OCI-LY1 (cell line): Measurements from ENCODE around the gene KIF11.

Source experiments
- H2AFZ ChIP-seq: fragments of 200-600 bp; sonication (generic), shearing (Covaris generic); 2 replicates; pipeline ENCODE4 v1.6.0; 2014; ENCODE audit warnings: antibody characterized with exemption, mild to moderate bottlenecking, low read length
- H3F3A ChIP-seq: fragments of 200-600 bp; sonication (generic), shearing (Covaris generic); 2 replicates; pipeline ENCODE4 v1.6.0; 2014; ENCODE audit warnings: mild to moderate bottlenecking, antibody characterized with exemption, low read length, moderate library complexity; ENCODE audit not compliant: insufficient read depth
- H3K27ac ChIP-seq: fragments of 200-600 bp; sonication (generic); 2 replicates; pipeline ENCODE4 v1.5.1; 2014; ENCODE audit warnings: low read length, mixed run types, mild to moderate bottlenecking, low read depth; ENCODE audit not compliant: poor library complexity, severe bottlenecking
- H3K27me3 ChIP-seq: fragments of 200-600 bp; sonication (generic); 2 replicates; pipeline ENCODE4 v1.6.0; 2014; ENCODE audit warnings: antibody characterized with exemption, mild to moderate bottlenecking, low read length, moderate library complexity; ENCODE audit not compliant: insufficient read depth
- H3K36me3 ChIP-seq: fragments of 200-600 bp; sonication (generic); 2 replicates; pipeline ENCODE4 v1.6.1; 2014; ENCODE audit warnings: mild to moderate bottlenecking, antibody characterized with exemption, low read length, moderate library complexity, mixed read lengths; ENCODE audit not compliant: insufficient read depth
- H3K4me1 ChIP-seq: fragments of 200-600 bp; sonication (generic); 2 replicates; pipeline ENCODE4 v1.5.1; 2014; ENCODE audit warnings: mild to moderate bottlenecking, low read length, moderate library complexity; ENCODE audit not compliant: insufficient read depth, severe bottlenecking
- H3K4me2 ChIP-seq: fragments of 200-600 bp; sonication (generic), shearing (Covaris generic); 2 replicates; pipeline ENCODE4 v1.6.1; 2014; ENCODE audit warnings: low read length
- H3K4me3 ChIP-seq: fragments of 200-600 bp; sonication (generic); 2 replicates; pipeline ENCODE4 v1.5.1; 2014; ENCODE audit warnings: low read length, low read depth, mild to moderate bottlenecking, mixed read lengths; ENCODE audit not compliant: poor library complexity, severe bottlenecking
- H3K79me2 ChIP-seq: fragments of 200-600 bp; shearing (Covaris generic); 2 replicates; pipeline ENCODE4 v1.6.1; 2016; ENCODE audit warnings: mixed run types, low read length, mixed read lengths; ENCODE audit not compliant: insufficient read depth
- H3K9ac ChIP-seq: fragments of 200-600 bp; sonication (generic), shearing (Covaris generic); 2 replicates; pipeline ENCODE4 v1.6.1; 2014; ENCODE audit warnings: mild to moderate bottlenecking, low read length, mixed read lengths
- H3K9me2 ChIP-seq: fragments of 200-600 bp; sonication (generic), shearing (Covaris generic); 2 replicates; pipeline ENCODE4 v1.6.1; 2014; ENCODE audit warnings: low read depth, mild to moderate bottlenecking, low read length, mixed read lengths
- H3K9me3 ChIP-seq: fragments of 200-600 bp; shearing (Covaris generic); 2 replicates; pipeline ENCODE4 v1.6.1; 2014; ENCODE audit warnings: low read length, mixed read lengths
- H4K20me1 ChIP-seq: fragments of 200-600 bp; sonication (generic), shearing (Covaris generic); 2 replicates; pipeline ENCODE4 v1.6.0; 2016; ENCODE audit warnings: mild to moderate bottlenecking, low read length; ENCODE audit not compliant: insufficient read depth
- EZH2 ChIP-seq: fragments of 200-600 bp; sonication (generic), shearing (Covaris generic); IDR thresholded peaks from 2 replicates; pipeline ENCODE4 v1.8.0; 2017; ENCODE audit warnings: borderline replicate concordance, mixed run types, mild to moderate bottlenecking, antibody characterized with exemption, low read length, moderate library complexity, mixed read lengths
- TF ChIP-seq, protein P1 (sequence below): fragments of 200-600 bp; sonication (generic), shearing (Covaris generic); IDR thresholded peaks from 2 replicates; pipeline ENCODE4 v1.5.1; 2017; ENCODE audit warnings: mild to moderate bottlenecking, antibody characterized with exemption, low read length, moderate library complexity, mixed read lengths

Gene KIF11

DNA sequence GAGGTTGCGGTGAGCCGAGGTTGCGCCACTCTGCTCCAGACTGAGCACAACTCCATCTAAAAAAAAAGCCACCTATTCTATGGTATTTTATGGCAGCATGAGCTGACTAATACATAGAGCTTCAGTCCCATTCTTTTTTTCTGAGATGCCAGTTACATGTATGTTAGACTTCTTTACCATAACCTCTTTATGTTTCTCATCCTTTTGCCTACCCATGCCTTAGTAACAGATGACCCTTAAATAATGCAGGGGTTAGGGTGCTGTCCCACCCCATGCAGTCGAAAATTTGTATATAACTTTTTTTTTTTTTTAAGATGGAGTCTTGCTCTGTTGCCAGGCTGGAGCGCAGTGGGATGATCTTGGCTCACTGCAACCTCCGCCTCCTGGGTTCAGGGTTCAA lies 74.1 kb downstream of the KIF11 start:
- Histone ChIP-seq H3K27ac (no peak overlapping the region), H3K4me3 (no peak overlapping the region), H3K79me2 (no peaks in the 10 kb centered on the region), H3K4me1 (no peaks in the 10 kb centered on the region), H3K27me3 (no peaks in the 10 kb centered on the region), H3K9me3 (0 out of 2 replicates have a peak, but pooled peaks cover 3% of the 10 kb centered on the region), H3K4me2 (no peak overlapping the region), H2AFZ (no peak overlapping the region), H3K9ac (no peak overlapping the region), H3F3A (no peaks in the 10 kb centered on the region), H4K20me1 (no peaks in the 10 kb centered on the region), H3K9me2 (no peaks in the 10 kb centered on the region), H3K36me3 (no peaks in the 10 kb centered on the region)
- no peak for TF ChIP-seq EZH2
- TF ChIP-seq, protein P1, sequence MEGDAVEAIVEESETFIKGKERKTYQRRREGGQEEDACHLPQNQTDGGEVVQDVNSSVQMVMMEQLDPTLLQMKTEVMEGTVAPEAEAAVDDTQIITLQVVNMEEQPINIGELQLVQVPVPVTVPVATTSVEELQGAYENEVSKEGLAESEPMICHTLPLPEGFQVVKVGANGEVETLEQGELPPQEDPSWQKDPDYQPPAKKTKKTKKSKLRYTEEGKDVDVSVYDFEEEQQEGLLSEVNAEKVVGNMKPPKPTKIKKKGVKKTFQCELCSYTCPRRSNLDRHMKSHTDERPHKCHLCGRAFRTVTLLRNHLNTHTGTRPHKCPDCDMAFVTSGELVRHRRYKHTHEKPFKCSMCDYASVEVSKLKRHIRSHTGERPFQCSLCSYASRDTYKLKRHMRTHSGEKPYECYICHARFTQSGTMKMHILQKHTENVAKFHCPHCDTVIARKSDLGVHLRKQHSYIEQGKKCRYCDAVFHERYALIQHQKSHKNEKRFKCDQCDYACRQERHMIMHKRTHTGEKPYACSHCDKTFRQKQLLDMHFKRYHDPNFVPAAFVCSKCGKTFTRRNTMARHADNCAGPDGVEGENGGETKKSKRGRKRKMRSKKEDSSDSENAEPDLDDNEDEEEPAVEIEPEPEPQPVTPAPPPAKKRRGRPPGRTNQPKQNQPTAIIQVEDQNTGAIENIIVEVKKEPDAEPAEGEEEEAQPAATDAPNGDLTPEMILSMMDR = no peak

DNA sequence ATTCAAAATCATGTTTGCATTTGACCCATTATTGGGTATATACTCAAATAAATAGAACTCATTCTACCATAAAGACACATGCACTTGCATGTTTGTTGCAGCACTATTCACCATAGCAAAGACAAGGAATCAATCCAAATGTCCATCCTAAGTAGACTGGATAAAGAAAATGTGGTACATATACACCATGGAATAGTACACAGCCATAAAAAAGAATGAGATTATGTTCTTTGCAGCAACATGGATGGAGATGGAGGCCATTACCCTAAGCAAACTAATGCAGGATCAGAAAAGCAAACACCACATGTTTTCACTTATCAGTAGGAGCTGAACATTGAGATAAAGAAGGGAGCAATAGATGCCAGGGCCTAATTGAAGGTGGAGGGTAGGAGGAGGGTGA lies 84.8 kb downstream of the KIF11 start:
- Histone ChIP-seq H3K9me3 (no peaks in the 10 kb centered on the region), H3K9ac (no peak overlapping the region), H3F3A (no peaks in the 10 kb centered on the region), H4K20me1 (no peaks in the 10 kb centered on the region), H3K27me3 (no peaks in the 10 kb centered on the region), H3K9me2 (no peaks in the 10 kb centered on the region), H3K79me2 (no peaks in the 10 kb centered on the region), H2AFZ (no peak overlapping the region), H3K4me1 (no peaks in the 10 kb centered on the region), H3K4me3 (no peak overlapping the region), H3K4me2 (no peak overlapping the region), H3K27ac (no peak overlapping the region), H3K36me3 (no peaks in the 10 kb centered on the region)
- no peak for TF ChIP-seq EZH2
- TF ChIP-seq, protein P1 = no peak

DNA sequence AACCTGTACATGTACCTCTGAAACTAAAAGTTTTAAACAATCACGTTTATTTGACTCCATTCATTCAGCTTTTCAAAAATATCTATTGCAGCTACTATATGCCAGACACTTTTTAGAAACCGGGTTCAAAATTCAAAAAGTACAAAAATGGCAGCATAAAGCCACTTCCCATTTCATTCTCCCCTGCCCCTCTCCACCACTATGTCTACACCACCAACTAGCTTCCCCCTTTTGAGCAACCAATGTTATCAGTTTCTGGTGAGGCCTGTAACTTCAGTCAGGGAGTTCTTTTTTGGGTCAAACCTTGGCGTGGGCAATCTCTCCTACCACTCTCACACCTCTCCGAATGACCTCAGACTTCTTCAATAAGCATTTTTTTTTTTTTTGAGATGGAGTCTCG lies 85.3 kb downstream of the KIF11 start:
- H3F3A ChIP-seq = no peaks in the 10 kb centered on the region
- H3K9me2 ChIP-seq = no peaks in the 10 kb centered on the region
- H3K27ac ChIP-seq = no peak overlapping the region
- no peaks in the 10 kb centered on the region for H3K9me3 ChIP-seq
- H3K36me3 ChIP-seq = no peaks in the 10 kb centered on the region
- no peak overlapping the region for H3K4me3 ChIP-seq
- no peaks in the 10 kb centered on the region for H3K79me2 ChIP-seq
- TF ChIP-seq, protein P1 = no peak
- TF ChIP-seq EZH2 = no peak
- H3K4me1 ChIP-seq = no peaks in the 10 kb centered on the region
- H3K9ac ChIP-seq = no peak overlapping the region
- H3K27me3 ChIP-seq = no peaks in the 10 kb centered on the region
- no peak overlapping the region for H2AFZ ChIP-seq
- H4K20me1 ChIP-seq = no peaks in the 10 kb centered on the region
- H3K4me2 ChIP-seq = no peak overlapping the region
